ENCODE data around the gene RAET1G. TPM values are rescaled to one million over a fixed set of nuclear protein-coding genes. Genes with fewer than 3 reads are reported as not detected.
"Not testable (repeated sequence)": the region's sequence is repeated elsewhere in the genome, so short reads cannot be mapped to it uniquely, and the experiment has no call there.

Gene RAET1G
- total RNA-seq, 1 donor from 2014 or later, result 0.20 TPM

DNA sequence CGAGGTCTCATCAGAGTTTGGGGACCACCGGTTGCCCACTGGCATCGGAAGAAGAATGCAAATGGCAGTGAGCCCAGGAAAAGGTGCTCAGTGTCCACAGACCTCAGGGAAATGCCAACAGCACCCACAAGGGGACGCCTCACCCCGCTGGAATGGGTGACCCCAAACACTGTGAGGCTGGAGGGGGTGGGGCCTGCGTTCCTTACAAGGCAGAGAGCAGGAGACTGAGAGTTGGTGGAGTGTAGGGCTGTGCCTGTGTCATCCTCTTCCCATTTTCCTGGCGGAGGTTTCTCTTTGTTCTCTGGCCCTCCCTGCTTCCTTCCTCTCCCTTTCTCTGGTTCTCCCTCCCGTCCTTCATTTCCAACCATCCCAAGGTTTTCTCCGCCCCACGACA, 31.0 kb upstream of the RAET1G start:
- DNase-seq (ENCODE audit: low read depth in 2 of 2), result not testable (repeated sequence)

DNA sequence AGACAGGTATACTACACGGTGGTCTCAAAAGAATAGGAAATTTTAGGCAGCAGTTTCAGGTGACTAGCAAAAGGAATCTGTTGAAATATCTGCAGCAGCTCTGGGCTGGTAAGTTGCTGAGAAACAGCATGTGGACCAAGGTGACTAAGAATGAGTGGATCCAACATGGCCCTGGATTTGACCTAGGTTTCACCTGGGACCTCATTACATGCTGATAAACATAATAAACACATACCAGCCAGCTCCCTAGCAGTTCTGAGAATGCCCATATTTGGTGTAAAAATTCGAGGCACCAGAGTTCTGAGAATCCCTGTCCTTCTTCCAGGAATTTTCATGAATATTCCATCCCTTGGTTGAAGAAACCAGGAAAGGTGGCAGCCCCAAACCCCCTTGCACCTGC, 30.5 kb upstream of the RAET1G start:
- DNase-seq (ENCODE audit: low read depth in 2 of 2), result not testable (repeated sequence)

DNA sequence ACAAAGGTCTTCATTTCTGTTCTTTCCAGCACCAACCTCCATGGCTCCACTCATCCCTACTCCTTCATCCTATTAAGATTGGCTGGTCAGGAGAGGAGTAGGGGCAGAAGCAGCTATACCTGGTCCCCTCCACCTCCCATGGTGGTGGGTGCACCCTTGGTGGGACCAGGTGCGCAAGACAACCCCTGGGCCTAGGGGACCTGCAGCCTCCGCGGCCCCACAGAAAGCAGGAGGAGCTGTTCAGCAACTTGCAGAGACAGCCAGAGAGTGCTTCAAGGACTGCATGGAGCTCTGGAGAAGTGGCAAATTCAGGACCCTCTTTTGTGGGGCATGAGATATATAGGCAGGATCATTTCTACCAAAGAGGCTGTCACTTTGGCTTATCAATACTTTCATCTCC, 28.7 kb upstream of the RAET1G start:
- no peak for DNase-seq (ENCODE audit: low read depth in 2 of 2)

DNA sequence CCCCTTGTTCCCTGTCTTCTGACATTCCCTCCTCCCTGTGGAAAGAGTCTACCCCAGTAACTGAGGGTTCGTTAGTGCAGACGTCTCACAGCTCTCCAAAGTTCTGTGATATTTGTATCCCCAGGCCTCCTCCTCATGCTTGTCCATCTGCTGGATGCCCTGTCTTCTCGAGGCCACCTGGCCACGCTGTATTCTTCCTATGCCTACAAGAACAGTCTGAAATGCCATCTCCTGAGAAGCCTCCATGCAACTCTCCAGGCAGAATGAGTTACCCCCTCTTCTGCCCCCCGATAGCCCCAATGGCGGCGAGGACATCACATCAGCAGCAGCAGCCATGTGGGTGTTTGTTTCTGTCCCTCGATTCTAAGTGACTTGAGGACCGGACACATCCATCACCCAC, 28.2 kb upstream of the RAET1G start:
- DNase-seq (ENCODE audit: low read depth in 2 of 2), result no peak

DNA sequence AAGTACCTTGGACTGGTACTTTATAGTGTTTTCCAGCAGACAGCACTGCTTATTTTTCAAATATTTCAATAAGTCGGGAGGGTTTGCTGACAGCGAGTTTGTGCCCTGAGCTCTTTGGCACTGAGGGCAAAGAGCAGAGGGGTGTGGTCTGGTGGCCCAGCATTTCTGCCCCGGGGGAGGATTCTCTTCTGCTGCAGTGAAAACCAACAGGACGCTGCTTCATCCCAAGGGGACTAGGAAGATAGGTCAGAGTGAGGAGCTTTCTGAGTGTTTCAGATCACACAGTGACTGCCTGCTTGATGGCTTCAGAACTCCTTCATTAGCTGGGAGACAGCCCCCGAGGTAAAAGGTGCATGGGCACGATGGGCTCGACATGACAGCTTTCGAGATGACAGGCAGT, 27.5 kb upstream of the RAET1G start:
- no peak for DNase-seq (ENCODE audit: low read depth in 2 of 2)

DNA sequence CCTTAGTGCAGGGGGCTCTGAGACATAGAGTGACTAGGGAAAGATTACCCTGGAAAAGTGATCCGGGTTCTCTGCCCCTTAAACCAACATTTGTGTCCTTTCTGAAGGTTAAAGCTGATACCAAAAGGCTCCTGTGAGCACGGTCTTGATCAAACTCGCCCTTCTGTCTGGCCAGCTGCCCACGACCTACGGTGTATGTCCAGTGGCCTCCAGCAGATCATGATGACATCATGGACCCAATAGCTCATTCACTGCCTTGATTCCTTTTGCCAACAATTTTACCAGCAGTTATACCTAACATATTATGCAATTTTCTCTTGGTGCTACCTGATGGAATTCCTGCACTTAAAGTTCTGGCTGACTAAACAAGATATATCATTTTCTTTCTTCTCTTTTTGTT, 25.7 kb upstream of the RAET1G start:
- no peak for DNase-seq (ENCODE audit: low read depth in 2 of 2)

DNA sequence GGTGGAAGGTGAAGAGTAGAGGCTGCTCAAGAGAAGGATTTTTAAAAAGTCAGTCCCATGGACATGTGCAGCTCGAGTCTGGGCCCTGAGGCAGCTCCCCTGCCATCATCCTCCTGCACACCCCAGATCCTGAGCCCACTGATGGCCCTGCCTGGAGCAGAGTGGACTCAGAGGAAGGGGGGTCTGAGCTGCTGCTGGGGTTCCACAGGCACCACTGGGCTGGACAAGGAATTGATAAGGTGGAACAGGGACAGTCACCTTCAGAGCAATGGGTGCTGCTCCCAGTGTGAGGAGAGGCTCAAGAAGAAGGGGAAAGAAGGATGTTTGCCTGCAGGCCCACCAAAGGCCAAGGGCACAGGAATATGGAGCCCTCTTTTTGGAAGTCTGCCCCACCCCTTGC, 25.1 kb upstream of the RAET1G start:
- DNase-seq (ENCODE audit: low read depth in 2 of 2), result no peak

DNA sequence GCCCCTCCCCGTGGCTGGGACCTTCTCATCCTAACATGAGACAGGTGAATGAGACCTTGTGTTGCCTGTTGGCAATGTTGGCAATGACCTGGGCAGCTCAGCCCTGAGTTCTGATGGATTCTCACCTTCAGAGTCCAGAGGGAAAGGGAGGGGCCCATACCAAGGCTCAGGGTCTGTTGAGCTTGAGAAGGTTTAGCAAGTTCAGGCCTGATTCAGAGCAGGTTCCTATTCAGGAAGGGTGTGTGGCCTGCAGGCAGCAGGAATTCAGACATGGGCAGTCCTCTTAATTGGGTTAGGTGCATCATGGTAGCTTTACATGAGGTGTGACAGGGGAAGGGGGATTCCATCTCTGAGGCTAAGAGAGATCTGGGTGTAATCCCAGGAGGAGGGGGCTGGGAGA, 24.6 kb upstream of the RAET1G start:
- DNase-seq (ENCODE audit: low read depth in 2 of 2), result not testable (repeated sequence)

DNA sequence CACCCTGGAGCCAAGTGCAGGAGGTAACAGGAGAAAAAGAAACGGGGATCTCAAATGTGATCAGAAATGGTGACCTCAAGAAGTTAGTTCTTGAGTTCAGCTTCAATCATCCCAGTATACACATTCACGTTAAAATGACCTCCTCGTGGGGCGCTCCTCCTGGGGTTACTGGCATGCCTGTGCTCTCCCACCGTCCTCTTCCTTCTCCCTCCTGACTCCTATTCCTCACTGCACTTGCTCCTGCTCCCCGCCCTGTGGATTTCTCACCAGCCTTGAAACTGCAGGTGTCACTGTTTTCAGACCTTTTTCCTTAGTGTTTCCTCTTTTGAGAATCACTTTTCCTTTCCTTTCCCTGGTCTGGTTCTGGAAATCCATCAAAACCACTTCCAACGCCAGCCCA, 23.7 kb upstream of the RAET1G start:
- DNase-seq (ENCODE audit: low read depth in 2 of 2), result not testable (repeated sequence)

DNA sequence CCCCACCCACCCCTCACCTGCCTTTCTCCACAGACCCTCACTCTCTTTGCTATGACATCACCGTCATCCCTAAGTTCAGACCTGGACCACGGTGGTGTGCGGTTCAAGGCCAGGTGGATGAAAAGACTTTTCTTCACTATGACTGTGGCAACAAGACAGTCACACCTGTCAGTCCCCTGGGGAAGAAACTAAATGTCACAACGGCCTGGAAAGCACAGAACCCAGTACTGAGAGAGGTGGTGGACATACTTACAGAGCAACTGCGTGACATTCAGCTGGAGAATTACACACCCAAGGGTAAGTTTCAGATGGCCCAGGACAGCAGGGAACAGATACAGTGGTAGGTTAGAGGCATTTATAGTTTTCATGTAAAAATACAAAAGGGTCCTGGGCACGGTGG, 22.4 kb upstream of the RAET1G start:
- DNase-seq (ENCODE audit: low read depth in 2 of 2), result not testable (repeated sequence)

DNA sequence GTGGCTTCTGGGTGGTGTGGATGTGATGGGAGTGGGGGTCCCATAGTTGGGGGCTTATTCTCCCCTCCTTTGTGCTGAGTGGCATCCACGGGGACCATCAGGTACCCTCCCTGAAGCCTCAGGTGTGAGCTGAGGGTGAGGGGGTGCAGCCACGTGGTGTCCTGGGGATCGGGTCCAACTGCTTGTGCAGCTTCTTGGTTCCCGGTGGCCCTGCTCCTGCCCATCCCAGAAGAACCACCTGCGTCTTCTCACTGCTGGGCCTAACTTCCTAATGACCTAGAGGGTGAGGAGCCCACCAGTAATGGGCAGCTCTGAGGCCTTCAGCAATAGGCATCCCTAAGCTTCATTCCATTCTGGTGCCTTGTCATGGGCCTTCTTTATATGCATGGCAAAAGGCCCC, 20.4 kb upstream of the RAET1G start:
- DNase-seq (ENCODE audit: low read depth in 2 of 2), result not testable (repeated sequence)

DNA sequence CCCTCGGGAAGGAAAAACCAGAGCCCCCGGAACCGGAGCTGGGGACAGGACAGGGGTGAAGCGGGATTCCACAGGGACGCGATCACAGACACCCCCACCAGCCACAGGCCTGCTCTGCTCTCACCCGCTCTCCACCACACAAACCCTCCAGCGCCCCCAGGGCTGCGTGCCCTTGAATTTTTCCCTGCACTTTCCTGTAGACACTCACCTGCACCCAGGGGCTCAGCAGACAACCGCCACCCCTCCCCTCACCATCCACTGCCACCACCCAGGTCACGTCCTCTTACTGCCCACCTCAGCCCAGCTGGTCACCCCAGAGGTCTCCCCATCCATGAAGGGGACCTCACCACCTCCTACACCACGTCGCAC, 19.5 kb upstream of the RAET1G start:
- no peak for DNase-seq (ENCODE audit: low read depth in 2 of 2)

DNA sequence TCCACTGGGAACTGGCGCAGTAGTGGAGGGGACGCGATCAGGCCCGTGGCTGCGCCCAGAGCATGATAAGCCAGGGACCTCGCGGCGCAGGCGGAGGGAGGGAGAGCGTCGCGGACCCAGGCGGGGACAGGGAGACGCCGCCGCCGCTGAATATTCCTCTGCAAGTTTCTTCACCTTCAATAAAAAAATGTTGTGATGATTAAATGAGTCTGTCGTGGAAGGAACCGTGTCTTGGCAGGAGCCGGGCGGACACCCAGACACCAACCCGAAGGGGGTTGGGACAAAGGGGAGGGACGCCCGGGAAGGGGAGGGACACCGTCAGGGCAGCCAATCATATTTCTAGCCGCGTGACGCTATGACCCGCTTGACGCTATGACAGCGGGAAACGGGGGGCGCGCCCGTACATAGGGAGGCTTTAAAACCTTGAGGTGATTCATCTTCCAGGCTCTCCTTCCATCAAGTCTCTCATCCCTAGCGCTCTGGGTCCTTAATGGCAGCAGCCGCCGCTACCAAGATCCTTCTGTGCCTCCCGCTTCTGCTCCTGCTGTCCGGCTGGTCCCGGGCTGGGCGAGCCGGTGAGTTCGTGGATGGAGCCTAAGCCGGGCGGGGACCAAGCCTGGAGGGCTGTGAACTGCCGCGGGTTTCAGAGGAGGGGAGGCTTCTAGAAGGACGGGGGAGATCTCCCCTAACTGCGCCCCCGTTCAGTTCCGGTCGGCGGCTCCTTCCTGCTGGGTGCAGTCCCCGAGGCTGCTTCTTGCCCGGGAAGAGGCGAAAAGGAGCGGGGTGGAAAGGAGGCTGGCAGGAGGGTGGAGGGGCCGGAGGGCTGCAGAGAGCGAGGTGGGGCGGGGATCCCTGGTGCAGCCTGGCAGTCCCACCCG, 18.9 kb upstream of the RAET1G start, which contains the start of gene ULBP2:
TSS of gene ULBP2 (plus strand) at position 432 of the 878 bp plus-strand sequence. CDS start at position 491, 59 bp downstream.
- DNase-seq (ENCODE audit: low read depth in 2 of 2), result peak; percentile 89 to 98

DNA sequence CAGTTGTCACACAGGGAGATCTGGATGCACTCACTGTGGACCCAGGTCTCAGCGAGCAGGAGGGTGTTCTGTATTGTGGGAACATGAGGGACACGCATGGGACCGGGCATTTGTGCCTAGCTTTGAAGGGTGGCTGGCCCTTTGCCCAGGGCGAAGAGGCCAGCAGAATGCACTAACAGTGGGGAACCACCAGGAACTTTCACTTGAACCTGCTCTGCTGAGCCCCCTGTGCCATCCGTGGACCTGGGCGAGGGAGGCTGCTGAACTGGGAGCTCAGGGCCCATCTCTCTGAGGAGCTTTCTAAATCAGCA, 17.7 kb upstream of the RAET1G start:
- no peak for DNase-seq (ENCODE audit: low read depth in 2 of 2)

DNA sequence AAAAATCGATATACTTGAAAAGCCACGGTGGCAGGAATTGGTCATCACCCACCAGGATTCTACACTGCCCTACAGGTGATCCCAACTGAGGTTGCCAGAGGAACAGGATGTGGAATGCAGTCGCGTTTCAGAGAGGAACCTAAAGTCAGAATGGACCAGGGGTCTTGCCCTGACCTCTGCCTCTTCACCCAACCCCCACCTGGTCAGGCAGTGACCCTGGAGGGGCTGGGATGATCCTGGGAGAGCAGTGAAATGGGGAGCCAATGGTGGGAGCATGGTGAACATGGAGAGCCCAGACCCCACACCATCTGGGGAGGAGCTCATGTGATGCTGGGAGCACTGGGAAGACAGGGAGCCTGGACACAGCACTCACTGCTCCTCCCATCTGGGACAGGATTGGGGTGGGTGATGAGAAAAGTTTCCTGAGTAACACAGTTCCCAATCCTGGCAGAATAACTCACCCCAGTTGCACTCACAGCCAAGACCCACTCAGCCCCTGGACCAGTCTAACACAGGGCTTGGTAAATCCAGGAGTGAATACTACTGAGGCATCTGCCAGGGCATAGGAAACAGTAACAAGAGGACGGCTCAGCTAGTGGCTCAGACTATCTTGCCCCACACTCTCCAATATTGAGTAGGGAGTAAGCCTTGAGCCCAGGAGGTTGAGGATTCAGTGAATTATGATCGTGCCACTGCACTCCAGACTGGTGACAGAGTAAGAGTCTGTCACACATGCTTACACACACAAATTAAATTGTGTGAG, 17.2 kb upstream of the RAET1G start:
- DNase-seq (ENCODE audit: low read depth in 2 of 2), result no peak

DNA sequence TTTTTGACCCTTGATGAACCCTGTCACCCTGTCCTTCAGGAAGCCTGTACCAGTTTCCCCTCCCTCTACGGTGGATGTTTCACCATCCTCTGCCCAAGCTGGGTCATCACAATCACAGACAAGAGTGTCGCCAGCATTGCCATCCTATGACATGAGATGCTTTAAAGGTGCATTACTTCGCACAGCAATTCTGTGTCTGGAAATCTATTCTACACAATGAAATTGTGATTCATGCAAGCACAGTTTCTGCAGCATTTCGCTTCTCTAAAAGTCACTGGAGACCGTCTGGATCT, 16.4 kb upstream of the RAET1G start:
- DNase-seq (ENCODE audit: low read depth in 2 of 2), result no peak

DNA sequence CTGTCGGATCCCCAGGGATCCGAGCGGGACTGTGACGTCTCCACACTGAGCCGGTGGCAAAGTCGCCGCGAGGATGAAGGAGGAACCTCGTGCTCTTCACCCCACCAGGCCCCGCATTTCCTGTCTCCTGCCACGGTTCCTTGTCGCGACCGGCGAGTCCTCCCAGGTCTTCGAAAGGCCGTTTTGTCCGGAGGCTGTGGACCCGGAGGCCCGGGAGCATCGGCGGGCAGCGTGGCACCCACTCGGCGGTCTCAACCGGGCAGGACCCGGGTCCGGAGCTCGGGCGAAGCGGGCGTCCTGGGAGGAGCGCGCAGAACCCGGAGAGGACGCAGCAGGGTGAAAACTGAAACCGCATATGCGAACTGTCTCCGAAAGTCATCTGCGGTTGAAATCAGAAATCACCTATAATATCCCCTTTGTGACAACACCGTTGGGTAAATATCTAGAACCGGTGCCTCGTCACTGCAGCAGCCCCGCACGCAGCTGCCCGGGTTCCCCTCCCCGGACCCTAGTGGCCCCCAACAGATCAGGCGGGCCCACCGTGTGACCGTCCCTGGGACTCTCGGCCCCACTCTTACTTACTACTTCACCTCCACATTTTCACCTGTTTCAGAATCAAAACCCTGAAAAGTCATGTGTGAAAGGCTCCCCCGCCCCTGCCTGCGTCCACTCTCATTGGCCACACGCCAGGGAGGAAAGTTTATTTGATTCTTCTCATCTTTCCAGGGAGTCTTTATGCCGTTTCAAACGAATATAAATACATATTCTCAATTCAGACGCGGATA, 15.8 kb upstream of the RAET1G start:
- DNase-seq (ENCODE audit: low read depth in 2 of 2), result no peak

DNA sequence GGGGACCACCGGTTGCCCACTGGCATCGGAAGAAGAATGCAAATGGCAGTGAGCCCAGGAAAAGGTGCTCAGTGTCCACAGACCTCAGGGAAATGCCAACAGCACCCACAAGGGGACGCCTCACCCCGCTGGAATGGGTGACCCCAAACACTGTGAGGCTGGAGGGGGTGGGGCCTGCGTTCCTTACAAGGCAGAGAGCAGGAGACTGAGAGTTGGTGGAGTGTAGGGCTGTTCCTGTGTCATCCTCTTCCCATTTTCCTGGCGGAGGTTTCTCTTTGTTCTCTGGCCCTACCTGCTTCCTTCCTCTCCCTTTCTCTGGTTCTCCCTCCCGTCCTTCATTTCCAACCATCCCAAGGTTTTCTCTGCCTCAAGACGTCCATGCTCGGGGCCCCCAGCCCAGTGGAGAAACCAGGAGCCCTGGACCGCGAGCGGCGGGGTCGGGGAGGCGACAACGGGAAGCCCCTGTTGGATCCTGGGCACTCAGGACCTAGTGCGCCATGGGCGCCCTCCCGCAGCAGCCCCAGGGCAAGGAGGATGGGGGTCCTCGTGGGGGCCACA, 15.2 kb upstream of the RAET1G start:
- DNase-seq (ENCODE audit: low read depth in 2 of 2), result not testable (repeated sequence)

DNA sequence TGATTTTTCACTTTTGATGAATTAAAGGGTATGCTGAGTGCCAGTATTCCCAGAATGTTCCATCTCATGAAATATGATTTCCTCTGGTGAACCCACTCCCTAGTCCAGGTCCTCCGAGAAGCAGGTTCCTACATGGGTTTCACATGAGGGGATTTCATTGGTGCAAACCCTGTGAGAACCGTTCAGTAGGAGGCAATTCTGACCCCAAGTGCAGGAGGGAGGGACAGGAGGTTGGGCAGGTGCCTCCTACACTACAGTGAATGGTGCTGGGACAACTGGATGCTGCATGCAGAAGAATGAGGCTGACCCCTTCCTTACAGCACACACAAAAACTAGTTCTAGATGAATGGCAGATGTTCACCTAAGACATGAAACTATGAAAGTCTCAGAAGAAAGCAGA, 13.8 kb upstream of the RAET1G start:
- DNase-seq (ENCODE audit: low read depth in 2 of 2), result no peak

DNA sequence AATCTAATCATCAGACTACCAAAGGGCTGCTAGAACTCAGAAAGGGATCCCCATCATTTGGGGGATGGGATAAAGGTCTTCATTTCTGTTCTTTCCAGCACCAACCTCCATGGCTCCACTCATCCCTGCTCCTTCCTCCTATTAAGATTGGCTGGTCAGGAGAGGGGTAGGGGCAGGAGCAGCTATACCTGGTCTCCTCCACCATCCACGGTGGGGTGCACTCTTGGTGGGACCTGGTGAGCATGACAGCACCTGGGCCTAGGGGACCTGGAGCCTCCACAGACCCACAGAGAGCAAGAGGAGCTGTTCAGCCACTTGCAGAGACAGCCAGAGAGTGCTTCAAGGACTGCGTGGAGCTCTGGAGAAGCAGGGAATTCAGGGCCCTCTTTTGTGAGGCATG, 12.7 kb upstream of the RAET1G start:
- DNase-seq (ENCODE audit: low read depth in 2 of 2), result no peak

DNA sequence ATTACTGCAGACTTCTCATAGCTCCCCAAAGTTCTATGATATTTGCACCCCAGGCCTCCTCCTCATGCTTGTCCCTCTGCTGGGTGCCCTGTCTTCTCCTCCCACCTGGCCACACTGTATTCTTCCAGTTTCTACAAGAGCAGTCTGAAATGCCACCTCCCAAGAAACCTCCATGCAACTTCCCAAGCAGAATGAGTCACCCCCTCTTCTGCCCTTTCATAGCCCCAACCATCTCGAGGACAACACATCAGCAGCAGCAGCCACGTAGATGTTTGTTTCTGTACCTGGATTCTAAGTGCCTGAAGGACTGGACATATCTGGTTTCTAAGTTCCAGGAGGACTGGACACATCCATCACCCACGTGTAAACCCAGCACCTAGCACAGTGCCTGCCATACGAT, 12.3 kb upstream of the RAET1G start:
- no peak for DNase-seq (ENCODE audit: low read depth in 2 of 2)
